HUDEP-2 (cell line): ENCODE results near the gene PRR20A.
"Not testable (repeated sequence)": the region's sequence is repeated elsewhere in the genome, so short reads cannot be mapped to it uniquely, and the experiment has no call there.

ENCODE experiments used
- DNase-seq, 76 experiments: peaks; one replicate each; lab custom pipeline; 2025; ENCODE audit not compliant: unreplicated experiment in 76 of 76; lab: John Stamatoyannopoulos, UW

The PRR20A gene

GRCh38 chr13:57140235-57140968 is at the start of gene PRR20A:
TSS of gene PRR20A (plus strand) at chr13:57140918. CDS start at chr13:57141305, 387 bp downstream.
- not testable (repeated sequence) for DNase-seq

GRCh38 chr13:57114945-57115344 is 25.8 kb upstream of the PRR20A start:
- no peak for DNase-seq

- no peak for DNase-seq
Measured at GRCh38 chr13:57123681-57124080, 17.0 kb upstream of the PRR20A start.

GRCh38 chr13:57128909-57129308 is 11.8 kb upstream of the PRR20A start:
- DNase-seq, result no peak

- DNase-seq, result no peak
Measured at GRCh38 chr13:57136093-57136492, 4.6 kb upstream of the PRR20A start.

GRCh38 chr13:57137585-57137984 is 3.1 kb upstream of the PRR20A start:
- DNase-seq, result no peak

GRCh38 chr13:57138988-57139387 is 1.7 kb upstream of the PRR20A start:
- DNase-seq, result no peak

- DNase-seq, result not testable (repeated sequence)
Measured at GRCh38 chr13:57139781-57140180, 937 bp upstream of the PRR20A start.

- not testable (repeated sequence) for DNase-seq
Measured at GRCh38 chr13:57147188-57147587, 6.5 kb downstream of the PRR20A start, which contains the start of gene PRR20B. TSS of gene PRR20B (plus strand) at chr13:57147488. CDS start at chr13:57147875, 387 bp downstream.

- not testable (repeated sequence) for DNase-seq
Measured at GRCh38 chr13:57148106-57148505, 7.4 kb downstream of the PRR20A start.

GRCh38 chr13:57153761-57154160 is 13.0 kb downstream of the PRR20A start, which contains the start of gene PRR20C:
TSS of gene PRR20C (plus strand) at chr13:57154061. CDS start at chr13:57154448, 387 bp downstream.
- DNase-seq, result not testable (repeated sequence)

GRCh38 chr13:57160332-57160731 is 19.6 kb downstream of the PRR20A start, which contains the start of gene PRR20D:
TSS of gene PRR20D (plus strand) at chr13:57160632. CDS start at chr13:57161019, 387 bp downstream.
- not testable (repeated sequence) for DNase-seq

GRCh38 chr13:57166897-57167296 is 26.2 kb downstream of the PRR20A start, which contains the start of gene PRR20E:
TSS of gene PRR20E (plus strand) at chr13:57167197. CDS start at chr13:57167584, 387 bp downstream.
- not testable (repeated sequence) for DNase-seq

GRCh38 chr13:57191667-57192066 is 50.9 kb downstream of the PRR20A start:
- DNase-seq, result no peak
